GM12878 (cell line): ENCODE data around the gene LRRC75A. TPM values are rescaled to one million over a fixed set of nuclear protein-coding genes. Genes with fewer than 3 reads are reported as not detected.
A peak's percentile ranks its signal among the peaks of the same experiment; 100 is the strongest.

Source experiments
- BCLAF1 ChIP-seq: fragments of 450-650 bp; IDR thresholded peaks from 2 replicates; pipeline ENCODE4 v1.6.1; 2017; ENCODE audit warnings: antibody characterized with exemption, mild to moderate bottlenecking, moderate library complexity
- MYB ChIP-seq: fragments of 150-350 bp; IDR thresholded peaks from 2 replicates; pipeline ENCODE4 v1.6.1; 2014; ENCODE audit warnings: mild to moderate bottlenecking, low read depth, low read length, borderline replicate concordance
- MYC ChIP-seq: IDR thresholded peaks from 2 replicates; pipeline ENCODE4 v1.6.1; 2011; ENCODE audit warnings: mild to moderate bottlenecking, low read length, moderate library complexity, inconsistent platforms; ENCODE audit not compliant: insufficient read depth, insufficient replicate concordance, insufficient read length, severe bottlenecking
- SREBF1 ChIP-seq: IDR thresholded peaks from 2 replicates; pipeline ENCODE4 v1.6.1; 2012; ENCODE audit warnings: mild to moderate bottlenecking, low read length
- ZBED1 ChIP-seq: IDR thresholded peaks from 2 replicates; pipeline ENCODE4 v1.6.1; 2016; ENCODE audit warnings: borderline replicate concordance
- ZZZ3 ChIP-seq: IDR thresholded peaks from 2 replicates; pipeline ENCODE4 v1.6.1; 2011; ENCODE audit warnings: low read depth; ENCODE audit not compliant: control insufficient read depth, insufficient read length
- polyA plus RNA-seq, 11 experiments: library from polyadenylated mRNA; depleted of rRNA in 4 of 11; unstranded in 6 of 11; stranded (reverse) in 5 of 11; fragments of >200 nt; fragmentation: Nextera tagmentation in 4 of 11; fragmentation: Illumina TruSeq in 1 of 11; extraction: Ambion mirVana in 4 of 11; extraction: Trizol in 1 of 11; gene quantifications; 1 replicate in 1 of 11; 2 replicates in 10 of 11; pipeline versions ENCODE4 v1.2.1 to v1.2.3, GENCODE V29; 2011 to 2016; ENCODE audit warnings: inconsistent platforms in 2 of 11, missing spikeins in 2 of 11, low read depth in 1 of 11
- total RNA-seq, 4 experiments: library from RNA; depleted of rRNA in 3 of 4; stranded (reverse); fragments of >200 nt in 3 of 4; fragmentation: Illumina TruSeq in 1 of 4; extraction: Trizol in 1 of 4; gene quantifications; 2 replicates each; pipeline versions ENCODE4 v1.2.1 to v1.2.3, GENCODE V29; 2013 to 2021

LRRC75A gene
- total and polyA plus RNA-seq, 10 of the 15 experiments (the other 5 are each of a cell fraction or from before 2014, with no cell fraction given): 0.01 to 1.3 (median 0.09) TPM; not detected in 2

GRCh38 chr17:16415031-16415924 lies 76.7 kb downstream of the LRRC75A start, which contains the start of gene TRPV2 (continued):
- no peak for TF ChIP-seq BCLAF1
- no peak for TF ChIP-seq MYC
- 0 out of 2 replicates have a peak, but pooled peaks have one; percentile 6 for TF ChIP-seq ZBED1
- TF ChIP-seq MYB: no peak
- no peak for TF ChIP-seq ZZZ3
- TF ChIP-seq SREBF1: no peak
